ENCODE results near the gene SYT6. TPM values are rescaled to one million over a fixed set of nuclear protein-coding genes. Genes with fewer than 3 reads are reported as not detected.

Gene SYT6
- total and polyA plus RNA-seq, 2 of the 13 experiments (the other 11 are each of a cell fraction or from before 2014, with no cell fraction given): not detected

DNA sequence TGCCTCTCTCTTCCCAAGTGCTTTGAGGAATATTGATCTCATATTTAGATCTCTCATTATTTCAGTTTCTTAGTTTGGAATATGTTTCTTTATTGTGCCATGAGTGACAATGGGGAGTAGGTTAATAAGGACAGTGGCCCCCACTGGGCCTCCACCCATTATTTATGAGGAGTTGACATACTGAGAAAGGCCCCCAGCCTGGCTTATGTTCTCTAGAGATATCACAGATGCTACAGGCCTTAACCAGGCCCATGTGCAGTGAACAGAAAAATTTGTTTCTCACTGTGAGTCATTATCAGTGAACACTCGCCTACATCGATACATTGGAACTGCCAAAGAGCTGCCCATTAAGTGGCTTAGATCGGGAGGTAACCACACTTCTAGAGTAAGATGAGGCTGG lies 35.7 kb upstream of the SYT6 start:
- DNase-seq (ENCODE audit: low spot score): no peak
- no peaks in the 10 kb centered on the region for H3K79me2 ChIP-seq (ENCODE audit: insufficient read depth, low read length)
- FAIRE-seq: no peak
- H3K9ac ChIP-seq (ENCODE audit: insufficient read depth, low read depth, low read length): no peak overlapping the region
- TF ChIP-seq CCDC6 (CRISPR knock-in tag; IDR thresholded peaks at IDR 0.05): no peak
- TF ChIP-seq ZNF780A (CRISPR knock-in tag; IDR thresholded peaks at IDR 0.05): no peak
- TF ChIP-seq ELK4 (CRISPR knock-in tag; IDR thresholded peaks at IDR 0.05; ENCODE audit: borderline replicate concordance): no peak
- no peak for TF ChIP-seq SYNCRIP (IDR thresholded peaks at IDR 0.05; ENCODE audit: insufficient read depth, low read depth, low read length)
- TF ChIP-seq MBNL3 (CRISPR knock-in tag; conservative IDR thresholded peaks at IDR 0.05): no peak
- TF ChIP-seq ZNF12 (CRISPR knock-in tag; IDR thresholded peaks at IDR 0.05): no peak
- TF ChIP-seq, protein P1, sequence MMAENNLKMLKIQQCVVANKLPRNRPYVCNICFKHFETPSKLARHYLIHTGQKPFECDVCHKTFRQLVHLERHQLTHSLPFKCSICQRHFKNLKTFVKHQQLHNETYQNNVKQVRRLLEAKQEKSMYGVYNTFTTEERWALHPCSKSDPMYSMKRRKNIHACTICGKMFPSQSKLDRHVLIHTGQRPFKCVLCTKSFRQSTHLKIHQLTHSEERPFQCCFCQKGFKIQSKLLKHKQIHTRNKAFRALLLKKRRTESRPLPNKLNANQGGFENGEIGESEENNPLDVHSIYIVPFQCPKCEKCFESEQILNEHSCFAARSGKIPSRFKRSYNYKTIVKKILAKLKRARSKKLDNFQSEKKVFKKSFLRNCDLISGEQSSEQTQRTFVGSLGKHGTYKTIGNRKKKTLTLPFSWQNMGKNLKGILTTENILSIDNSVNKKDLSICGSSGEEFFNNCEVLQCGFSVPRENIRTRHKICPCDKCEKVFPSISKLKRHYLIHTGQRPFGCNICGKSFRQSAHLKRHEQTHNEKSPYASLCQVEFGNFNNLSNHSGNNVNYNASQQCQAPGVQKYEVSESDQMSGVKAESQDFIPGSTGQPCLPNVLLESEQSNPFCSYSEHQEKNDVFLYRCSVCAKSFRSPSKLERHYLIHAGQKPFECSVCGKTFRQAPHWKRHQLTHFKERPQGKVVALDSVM (CRISPR knock-in tag; IDR thresholded peaks at IDR 0.05): no peak
- no TSS peak for BruUV-seq (replicated peaks)
- in situ Hi-C loops (cut with HindIII; ENCODE audit: extremely low pct_ligation_motif_present, low pct_unique_long_range_greater_than_20kb): no loop called here
- ChIA-PET POLR2A (no interaction called here), CTCF (ENCODE audit: low intra/inter-chr PET ratio, low total read pairs) (no interaction called here)
- no peaks in the 10 kb centered on the region for H3K4me1 ChIP-seq (ENCODE audit: insufficient read depth, low read length)
- 60% methylated on average over 3 of the region's 3 CpGs for WGBS (ENCODE audit: low lambda C conversion rate)
- ATAC-seq: no peak
- H3K4me2 ChIP-seq (ENCODE audit: low read depth, low read length): no peak overlapping the region
- no peaks in the 10 kb centered on the region for H4K20me1 ChIP-seq (ENCODE audit: insufficient read depth, low read length)
- H3K4me3 ChIP-seq (replicated peaks in 1 of 3; ENCODE audit: insufficient read depth in 1 of 3, low read depth in 2 of 3, low read length in 3 of 3): no peak overlapping the region
- intact Hi-C loops (cut with micrococcal nuclease; ENCODE audit: unreplicated experiment): no loop called here
- no peaks in the 10 kb centered on the region for H3K36me3 ChIP-seq (replicated peaks in 1 of 2; ENCODE audit: control insufficient read depth in 1 of 2, insufficient read depth in 2 of 2, low read length in 2 of 2)
- H3K27me3 ChIP-seq (ENCODE audit: control insufficient read depth in 1 of 2, insufficient read depth in 2 of 2, low read length in 2 of 2): no peaks in the 10 kb centered on the region
- no peaks in the 10 kb centered on the region for H3K9me3 ChIP-seq (ENCODE audit: low read length)
- no peak overlapping the region for H2AFZ ChIP-seq (ENCODE audit: low read length)
- H3K27ac ChIP-seq (ENCODE audit: extremely low read length, insufficient read depth, low read length): no peak overlapping the region

Measured in HepG2 (cell line).